Body of pancreas (tissue), 4 donors: ENCODE data around the gene ARL14EP. TPM values are rescaled to one million over a fixed set of nuclear protein-coding genes. Genes with fewer than 3 reads are reported as not detected.
A peak's percentile ranks its signal among the peaks of the same experiment; 100 is the strongest.

Experiments used
- ATAC-seq: fragments of 150-250 bp; one replicate; pipeline ENCODE4 v1.9.1; 2016
- DNase-seq, 4 donors: peaks; one replicate each; pipeline ENCODE4 v3.0.0-alpha.2; 2019
- H3K27ac ChIP-seq, 4 donors: fragments of 200-600 bp; sonication (generic); 1 replicate in 3 of 4; 2 replicates in 1 of 4; pipeline versions ENCODE4 v1.5.1 to v1.6.1; 2016 to 2019; ENCODE audit warnings: mild to moderate bottlenecking in 1 of 4, mixed read lengths in 1 of 4, moderate library complexity in 1 of 4
- H3K27me3 ChIP-seq, 2 donors: fragments of 200-600 bp; sonication (generic); one replicate each; pipeline ENCODE4 v1.6.0; 2016; ENCODE audit warnings: mild to moderate bottlenecking in 1 of 2
- H3K36me3 ChIP-seq, 2 donors: fragments of 200-600 bp; sonication (generic); replicated peaks in 1 of 2; 2 replicates each; pipeline ENCODE4 v1.5.1; 2016; ENCODE audit warnings: low read depth in 2 of 2; ENCODE audit not compliant: insufficient read depth in 1 of 2
- H3K4me1 ChIP-seq: fragments of 200-600 bp; sonication (generic); one replicate; pipeline ENCODE4 v1.6.0; 2016
- H3K4me3 ChIP-seq, 2 donors: fragments of 200-600 bp; sonication (generic); 1 replicate in 1 of 2; 2 replicates in 1 of 2; pipeline ENCODE4 v1.5.1; 2016 to 2019
- H3K9me3 ChIP-seq, 3 donors: fragments of 200-600 bp; sonication (generic); 1 replicate in 2 of 3; 2 replicates in 1 of 3; pipeline ENCODE4 v1.5.1; 2016
- POLR2A ChIP-seq, 3 donors: fragments of 450-650 bp; IDR thresholded peaks; one replicate each; pipeline ENCODE4 v1.6.1; 2016; ENCODE audit warnings: antibody characterized with exemption in 3 of 3, mild to moderate bottlenecking in 2 of 3
- WGBS, 2 donors: methylation state at CpG; one replicate each; pipeline ENCODE4 v1.1.5; 2017; 5-methylcytosine and 5-hydroxymethylcytosine counted together
- intact Hi-C: fragments of 100-400 bp; cut with DNase I; formaldehyde crosslinking; loops from one replicate; pipeline ENCODE4 v1.15.1; 2023
- total RNA-seq, 2 donors: library from RNA; depleted of rRNA; stranded (reverse); fragments of >200 nt; gene quantifications; one replicate each; pipeline ENCODE4 v1.1.0, GENCODE V29; 2016
- TF ChIP-seq, protein P1 (sequence below), 7 experiments: fragments of 450-650 bp in 4 of 7; fragments of 200-600 bp in 3 of 7; sonication (generic) in 3 of 7; IDR thresholded peaks; one replicate each; pipeline ENCODE4 v1.5.1; 2016 to 2019; ENCODE audit warnings: antibody characterized with exemption in 7 of 7

ARL14EP gene
- total RNA-seq, 2 donors from 2014 or later, result 7.9 to 12.5 TPM

DNA sequence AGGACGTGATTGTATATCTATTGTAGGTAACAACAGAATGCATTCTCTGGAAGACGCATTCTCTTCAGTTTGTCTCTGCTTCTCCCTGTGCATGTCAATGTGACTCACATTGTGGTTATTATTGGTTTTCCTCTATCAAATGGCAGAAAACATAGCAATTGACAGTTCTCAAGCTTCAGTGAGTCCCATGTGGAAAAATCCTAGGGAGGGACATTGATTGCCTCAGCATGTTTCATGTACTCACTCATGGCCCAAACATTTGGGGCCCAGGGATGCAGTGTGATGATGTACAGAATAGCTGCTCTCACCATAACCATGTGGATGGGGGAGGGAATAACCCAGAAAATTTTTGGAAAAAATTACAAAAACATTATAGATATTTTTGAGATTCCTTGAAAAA lies 9.3 kb upstream of the ARL14EP start:
- no peaks in the 10 kb centered on the region for H3K9me3 ChIP-seq
- no peak for ATAC-seq

DNA sequence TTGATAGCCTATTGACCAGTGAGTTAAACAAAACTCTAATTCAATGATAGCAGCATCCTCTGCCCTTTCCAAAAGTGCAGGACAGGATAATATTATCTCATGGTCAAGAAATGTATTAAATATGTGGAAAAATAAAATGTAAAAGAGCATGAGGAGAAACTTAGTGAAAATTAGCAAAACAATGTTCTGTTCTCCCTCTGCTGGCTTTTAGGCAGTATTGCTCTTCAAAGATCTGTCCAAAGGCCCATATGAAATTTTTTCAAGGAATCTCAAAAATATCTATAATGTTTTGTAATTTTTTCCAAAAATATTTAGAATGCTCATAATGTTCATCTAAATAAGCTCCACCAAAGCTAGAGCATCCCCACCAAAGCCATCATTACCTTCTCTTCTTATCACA lies 8.3 kb upstream of the ARL14EP start:
- no peak overlapping the region for H3K27ac ChIP-seq
- no peak for DNase-seq
- no peaks in the 10 kb centered on the region for H3K4me1 ChIP-seq
- H3K36me3 ChIP-seq, result no peaks in the 10 kb centered on the region
- H3K27me3 ChIP-seq, result no peaks in the 10 kb centered on the region
- TF ChIP-seq, protein P1, sequence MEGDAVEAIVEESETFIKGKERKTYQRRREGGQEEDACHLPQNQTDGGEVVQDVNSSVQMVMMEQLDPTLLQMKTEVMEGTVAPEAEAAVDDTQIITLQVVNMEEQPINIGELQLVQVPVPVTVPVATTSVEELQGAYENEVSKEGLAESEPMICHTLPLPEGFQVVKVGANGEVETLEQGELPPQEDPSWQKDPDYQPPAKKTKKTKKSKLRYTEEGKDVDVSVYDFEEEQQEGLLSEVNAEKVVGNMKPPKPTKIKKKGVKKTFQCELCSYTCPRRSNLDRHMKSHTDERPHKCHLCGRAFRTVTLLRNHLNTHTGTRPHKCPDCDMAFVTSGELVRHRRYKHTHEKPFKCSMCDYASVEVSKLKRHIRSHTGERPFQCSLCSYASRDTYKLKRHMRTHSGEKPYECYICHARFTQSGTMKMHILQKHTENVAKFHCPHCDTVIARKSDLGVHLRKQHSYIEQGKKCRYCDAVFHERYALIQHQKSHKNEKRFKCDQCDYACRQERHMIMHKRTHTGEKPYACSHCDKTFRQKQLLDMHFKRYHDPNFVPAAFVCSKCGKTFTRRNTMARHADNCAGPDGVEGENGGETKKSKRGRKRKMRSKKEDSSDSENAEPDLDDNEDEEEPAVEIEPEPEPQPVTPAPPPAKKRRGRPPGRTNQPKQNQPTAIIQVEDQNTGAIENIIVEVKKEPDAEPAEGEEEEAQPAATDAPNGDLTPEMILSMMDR (IDR thresholded peaks at IDR 0.05), result peak in 3 of 7 experiments; percentile 11 to 26 (median 16)
- no peak for TF ChIP-seq POLR2A (IDR thresholded peaks at IDR 0.05)
- H3K9me3 ChIP-seq, result no peaks in the 10 kb centered on the region
- ATAC-seq, result no peak
- no peak overlapping the region for H3K4me3 ChIP-seq
- intact Hi-C loops, result no loop called here

More for the DNA sequence above, 9.3 kb upstream of the ARL14EP start:
- TF ChIP-seq, protein P1 (IDR thresholded peaks at IDR 0.05), result no peak
- TF ChIP-seq POLR2A (IDR thresholded peaks at IDR 0.05), result no peak
- Histone ChIP-seq H3K27me3 (no peaks in the 10 kb centered on the region), H3K36me3 (no peaks in the 10 kb centered on the region), H3K27ac (no peak overlapping the region), H3K4me3 (no peak overlapping the region), H3K4me1 (no peaks in the 10 kb centered on the region)
- WGBS, 2 donors, result 65 to 76% methylated on average over 2 of the region's 2 CpGs
- no peak for DNase-seq
- intact Hi-C loops, result no loop called here

DNA sequence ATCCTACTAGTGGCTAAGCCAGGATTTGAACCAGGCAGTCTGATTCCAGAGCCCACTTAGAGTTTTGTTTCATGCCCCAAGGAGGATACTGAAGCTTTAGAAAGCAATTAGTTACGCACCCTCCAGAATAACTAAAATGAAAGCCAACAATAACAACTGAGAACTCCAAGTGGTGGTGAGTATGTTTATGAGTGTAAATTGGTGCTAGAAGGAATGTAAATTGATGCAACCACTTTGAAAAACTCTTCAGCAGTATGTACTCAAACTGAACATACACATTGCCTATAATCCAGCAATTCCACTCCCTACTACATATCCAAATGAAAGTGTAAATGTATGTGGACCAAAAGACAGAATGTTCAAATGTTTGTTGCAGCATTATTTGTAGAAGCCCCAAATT lies 6.7 kb upstream of the ARL14EP start:
- intact Hi-C loops, result no loop called here
- Histone ChIP-seq H3K27ac (no peak overlapping the region), H3K4me1 (no peaks in the 10 kb centered on the region), H3K27me3 (no peaks in the 10 kb centered on the region), H3K36me3 (no peaks in the 10 kb centered on the region), H3K4me3 (no peak overlapping the region), H3K9me3 (no peaks in the 10 kb centered on the region)
- TF ChIP-seq, protein P1 (IDR thresholded peaks at IDR 0.05), result no peak
- TF ChIP-seq POLR2A (IDR thresholded peaks at IDR 0.05), result no peak
- DNase-seq, result no peak
- no peak for ATAC-seq
- 89% methylated on average over 1 of the region's 1 CpG for WGBS, 2 donors

DNA sequence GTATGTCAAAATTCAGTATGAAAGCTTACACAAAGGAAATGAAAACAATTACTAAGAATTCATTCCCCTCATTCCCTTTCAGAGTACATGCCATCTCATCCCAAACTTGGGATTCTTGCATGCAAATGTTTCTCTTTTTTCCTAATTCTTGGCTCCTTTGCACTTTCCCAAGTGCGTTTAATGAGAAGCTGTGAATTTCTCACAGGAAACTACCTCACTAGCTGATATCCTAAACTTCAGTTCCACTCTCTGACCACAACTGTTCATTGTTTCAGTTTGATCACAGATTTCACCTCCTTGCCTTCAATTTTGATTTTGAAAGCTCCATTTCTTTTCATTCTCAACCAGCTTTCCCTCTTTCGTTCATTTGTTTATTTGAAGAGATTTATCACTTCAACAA lies 5.9 kb upstream of the ARL14EP start:
- H3K9me3 ChIP-seq, result no peaks in the 10 kb centered on the region
- intact Hi-C loops, result no loop called here
- no peak overlapping the region for H3K27ac ChIP-seq
- no peak for TF ChIP-seq POLR2A (IDR thresholded peaks at IDR 0.05)
- TF ChIP-seq, protein P1 (IDR thresholded peaks at IDR 0.05), result no peak
- H3K4me1 ChIP-seq, result no peaks in the 10 kb centered on the region
- no peak for ATAC-seq
- no peaks in the 10 kb centered on the region for H3K36me3 ChIP-seq
- no peak for DNase-seq
- no peaks in the 10 kb centered on the region for H3K27me3 ChIP-seq
- no peak overlapping the region for H3K4me3 ChIP-seq
- WGBS, 2 donors, result 29 to 35% methylated on average over 2 of the region's 2 CpGs

DNA sequence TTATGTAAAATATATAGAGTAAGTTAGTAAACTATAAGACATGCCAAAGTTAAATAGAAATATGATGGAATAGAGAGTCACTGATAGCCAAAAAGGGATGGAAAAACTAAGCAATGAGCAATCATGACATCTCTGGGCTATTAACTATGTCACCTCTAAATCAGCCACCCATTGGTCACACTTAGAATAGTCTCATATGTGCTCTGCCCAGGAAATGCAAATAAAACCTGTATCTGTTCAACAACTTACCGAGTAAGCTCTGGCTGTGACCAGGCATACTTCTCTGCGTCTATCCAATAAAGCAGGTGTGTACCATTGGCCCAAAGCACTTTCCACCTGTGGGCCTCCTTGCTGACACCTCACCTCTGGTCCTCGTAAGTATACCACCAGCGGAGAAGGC lies 1.6 kb upstream of the ARL14EP start:
- Histone ChIP-seq H3K36me3 (no peaks in the 10 kb centered on the region), H3K4me1 (peaks cover 20% of the 10 kb centered on the region), H3K27ac (no peak overlapping the region), H3K4me3 (no peak overlapping the region), H3K9me3 (no peaks in the 10 kb centered on the region), H3K27me3 (no peaks in the 10 kb centered on the region)
- WGBS, 2 donors, result 88 to 93% methylated on average over 4 of the region's 4 CpGs
- DNase-seq (no peak), ATAC-seq (no peak)
- intact Hi-C loops, result no loop called here
- no peak for TF ChIP-seq POLR2A (IDR thresholded peaks at IDR 0.05)
- TF ChIP-seq, protein P1 (IDR thresholded peaks at IDR 0.05), result no peak
